HG03439 (cell line): ENCODE measurements around the gene CA12.
"Not testable (repeated sequence)": the region's sequence is repeated elsewhere in the genome, so short reads cannot be mapped to it uniquely, and the experiment has no call there.

Experiments
- ATAC-seq: cut with Tn5 transposase; IDR thresholded peaks from one replicate; pipeline ENCODE4 v1.9.1; 2021; ENCODE audit warnings: mild to moderate bottlenecking, moderate library complexity; ENCODE audit not compliant: unreplicated experiment

Gene CA12

GRCh38 chr15:63360170-63360569 lies 21.5 kb downstream of the CA12 start:
- ATAC-seq: no peak

- ATAC-seq: no peak
Observed at GRCh38 chr15:63358241-63359029, 23.2 kb downstream of the CA12 start.

DNA sequence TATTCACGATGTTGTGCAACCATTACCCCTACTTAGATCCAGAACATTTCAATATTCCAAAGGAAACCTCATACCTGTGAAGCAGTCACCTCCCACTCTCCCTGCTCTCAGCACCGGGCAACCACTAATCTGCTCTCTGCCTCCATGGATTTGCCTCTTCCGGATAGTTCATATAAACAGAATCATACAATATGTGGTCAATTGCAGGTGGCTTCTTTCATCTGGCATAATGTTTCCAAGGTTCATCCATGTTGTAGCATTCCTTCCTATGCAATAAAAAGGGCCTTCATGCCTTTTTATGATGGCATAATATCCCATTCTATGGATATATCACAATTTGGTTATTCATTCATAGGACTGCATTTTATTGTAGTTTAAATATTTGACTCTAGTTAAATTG lies 23.9 kb downstream of the CA12 start:
- ATAC-seq: no peak

DNA sequence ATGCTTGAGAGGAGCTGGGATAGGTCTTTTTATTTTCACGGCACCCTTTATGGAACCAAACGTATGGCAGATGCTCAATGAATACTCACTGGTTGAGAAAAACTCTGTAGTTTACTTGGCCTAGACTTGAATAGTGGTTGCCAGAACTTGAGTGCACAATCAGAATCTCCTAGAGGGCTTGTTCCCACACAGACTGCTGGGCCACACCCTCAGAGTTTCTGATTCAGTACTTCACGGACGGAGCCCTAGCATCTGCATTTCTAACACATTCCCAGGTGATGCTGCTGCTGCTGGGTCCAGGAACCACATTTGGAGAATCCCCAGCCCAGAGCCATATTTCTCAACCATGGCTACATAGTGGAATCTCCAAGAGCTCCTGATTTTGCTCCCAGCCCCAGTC lies 24.6 kb downstream of the CA12 start:
- ATAC-seq: no peak

GRCh38 chr15:63354821-63355650 lies 26.6 kb downstream of the CA12 start:
- ATAC-seq: no peak

GRCh38 chr15:63353887-63354286 lies 27.8 kb downstream of the CA12 start:
- no peak for ATAC-seq

GRCh38 chr15:63353261-63353660 lies 28.4 kb downstream of the CA12 start:
- no peak for ATAC-seq

DNA sequence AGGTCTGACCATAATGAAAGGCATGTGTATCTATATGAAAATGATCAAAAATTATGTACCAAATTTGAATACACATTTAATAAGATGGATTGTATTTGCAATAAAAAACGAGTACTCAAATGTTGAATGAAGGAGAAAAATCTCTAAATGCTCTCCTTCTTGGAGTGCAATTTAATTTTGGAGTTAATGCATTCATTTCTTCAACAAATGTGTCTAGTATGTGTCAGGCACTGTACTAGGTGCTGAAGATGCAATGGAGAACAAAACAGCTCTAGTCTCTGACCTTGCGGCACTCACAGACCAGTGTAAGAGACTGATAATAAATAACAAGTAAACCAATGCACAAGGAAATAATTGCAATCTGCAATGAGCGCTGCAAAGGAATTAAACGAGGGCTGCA lies 28.8 kb downstream of the CA12 start:
- no peak for ATAC-seq

GRCh38 chr15:63351170-63351569 lies 30.5 kb downstream of the CA12 start:
- no peak for ATAC-seq

- no peak for ATAC-seq
Observed at GRCh38 chr15:63350178-63350621, 31.4 kb downstream of the CA12 start.

GRCh38 chr15:63349621-63350020 lies 32.0 kb downstream of the CA12 start:
- ATAC-seq: no peak

GRCh38 chr15:63349156-63349555 lies 32.5 kb downstream of the CA12 start:
- no peak for ATAC-seq

DNA sequence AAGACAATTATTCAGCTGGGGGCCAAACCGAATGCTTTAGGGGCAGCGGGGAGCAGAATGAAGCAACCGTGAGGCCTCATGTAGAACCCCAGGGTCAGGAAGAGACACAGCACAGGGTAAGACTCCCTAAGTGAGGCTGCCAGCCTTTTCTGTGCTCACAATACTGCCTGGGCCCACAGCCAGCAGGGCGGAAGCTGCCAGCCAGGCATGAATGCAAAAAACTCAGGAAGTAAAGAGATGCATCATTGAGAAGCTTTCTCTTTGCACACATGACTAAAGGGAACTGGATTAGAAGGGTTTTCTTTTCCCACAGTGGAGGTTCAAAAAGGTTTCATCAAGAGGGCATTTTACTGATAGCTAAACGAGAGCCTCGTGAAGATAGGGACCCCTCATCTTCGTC lies 33.3 kb downstream of the CA12 start:
- no peak for ATAC-seq

- no peak for ATAC-seq
Observed at GRCh38 chr15:63347074-63347857, 34.4 kb downstream of the CA12 start.

GRCh38 chr15:63345391-63345752 lies 36.3 kb downstream of the CA12 start:
- ATAC-seq: no peak

GRCh38 chr15:63344731-63345390 lies 36.8 kb downstream of the CA12 start:
- ATAC-seq: no peak

DNA sequence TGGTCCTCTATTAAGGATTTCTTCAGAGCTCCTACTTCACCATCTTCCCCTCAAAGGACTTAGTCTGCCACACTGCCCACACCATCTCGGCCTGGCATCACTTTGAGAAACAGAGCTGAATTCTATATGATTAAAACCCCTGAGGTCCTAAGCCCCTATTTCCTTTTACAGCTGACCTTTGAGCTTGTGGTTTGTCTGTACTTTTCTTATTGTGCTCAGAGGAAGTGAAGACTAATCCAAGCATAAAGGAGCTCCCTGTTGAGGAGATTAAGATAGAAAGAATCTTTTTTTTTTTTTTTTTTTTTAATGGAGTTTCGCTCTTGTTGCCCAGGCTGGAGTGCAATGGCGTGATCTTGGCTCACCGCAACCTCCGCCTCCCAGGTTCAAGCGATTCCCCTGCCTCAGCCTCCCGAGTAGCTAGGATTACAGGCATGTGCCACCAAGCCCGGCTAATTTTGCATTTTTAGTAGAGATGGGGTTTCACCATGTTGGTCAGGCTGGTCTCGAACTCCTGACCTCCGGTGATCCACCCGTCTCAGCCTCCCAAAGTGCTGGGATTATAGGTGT lies 38.6 kb downstream of the CA12 start:
- not testable (repeated sequence) for ATAC-seq

GRCh38 chr15:63341898-63342297 lies 39.7 kb downstream of the CA12 start:
- no peak for ATAC-seq

DNA sequence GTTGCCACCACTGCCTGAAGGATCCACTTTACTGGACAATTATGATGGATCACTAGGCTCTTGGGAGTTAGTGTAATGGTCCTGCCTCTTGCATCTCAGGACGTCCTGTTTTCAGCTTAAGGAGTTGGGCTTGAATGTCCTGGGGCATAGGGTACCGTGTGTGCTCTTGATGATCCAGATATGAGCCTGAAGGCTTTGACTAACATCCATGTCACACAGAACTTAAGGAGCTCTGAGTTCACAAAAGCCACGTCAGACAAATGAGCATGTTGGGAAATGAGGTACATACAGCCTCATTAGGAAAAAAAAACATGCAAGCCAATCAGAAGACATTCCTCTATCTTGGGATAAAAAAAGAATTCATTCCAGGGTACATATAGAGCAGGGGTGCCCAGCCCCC lies 40.8 kb downstream of the CA12 start:
- no peak for ATAC-seq

GRCh38 chr15:63340353-63340752 lies 41.3 kb downstream of the CA12 start:
- no peak for ATAC-seq

DNA sequence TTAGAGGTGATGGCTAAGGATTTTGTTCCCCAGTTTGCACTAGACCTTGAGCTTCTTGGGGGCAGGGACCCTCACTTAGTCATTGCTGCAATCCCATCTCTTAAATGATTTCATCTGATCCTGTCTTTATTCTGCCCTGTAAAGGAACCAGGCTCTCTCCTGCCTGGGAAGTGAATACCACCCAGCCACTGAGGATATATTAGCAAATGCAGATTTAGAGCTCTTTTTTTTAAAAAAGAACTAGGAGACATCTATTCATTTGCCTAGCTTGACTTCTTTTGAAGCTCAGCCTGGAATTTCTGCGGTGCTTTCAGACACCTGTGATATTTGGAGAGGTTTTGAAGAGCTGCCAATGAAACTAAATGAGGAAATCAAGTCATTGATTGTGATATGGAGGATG lies 41.8 kb downstream of the CA12 start:
- ATAC-seq: no peak
